Endodermal cell (in vitro differentiated cells): ENCODE results near the gene SEZ6L2. TPM values are rescaled to one million over a fixed set of nuclear protein-coding genes. Genes with fewer than 3 reads are reported as not detected.

ENCODE experiments used
- DNase-seq: peaks from one replicate; pipeline ENCODE4 v3.0.0-alpha.2; 2017
- H3K27ac ChIP-seq: 2 replicates; pipeline ENCODE4 v1.5.1; 2013; ENCODE audit warnings: mild to moderate bottlenecking, low read depth, low read length, moderate library complexity
- H3K27me3 ChIP-seq: 2 replicates; pipeline ENCODE4 v1.6.1; 2013; ENCODE audit warnings: mild to moderate bottlenecking, low read length, moderate library complexity; ENCODE audit not compliant: insufficient read depth, control insufficient read depth, poor library complexity, severe bottlenecking
- H3K36me3 ChIP-seq: 2 replicates; pipeline ENCODE4 v1.7.0; 2013; ENCODE audit warnings: mild to moderate bottlenecking, low read length, moderate library complexity; ENCODE audit not compliant: control insufficient read depth, insufficient read depth
- H3K4me1 ChIP-seq: one replicate; pipeline ENCODE4 v1.7.0; 2013; ENCODE audit warnings: low read length; ENCODE audit not compliant: control insufficient read depth, insufficient read depth
- H3K4me3 ChIP-seq: 2 replicates; pipeline ENCODE4 v1.5.1; 2013; ENCODE audit warnings: mild to moderate bottlenecking, low read length, moderate library complexity
- H3K9ac ChIP-seq: 2 replicates; pipeline ENCODE4 v1.6.1; 2013; ENCODE audit warnings: mild to moderate bottlenecking, low read length, moderate library complexity; ENCODE audit not compliant: poor library complexity, severe bottlenecking; ENCODE audit errors: extremely low read depth
- H3K9me3 ChIP-seq: 2 replicates; pipeline ENCODE4 v1.6.1; 2013; ENCODE audit warnings: mild to moderate bottlenecking, low read length, moderate library complexity; ENCODE audit not compliant: control insufficient read depth
- H3K27ac Mint-ChIP-seq: 2 replicates; pipeline ENCODE4 v1.8.0; 2020; ENCODE audit warnings: mixed read lengths
- H3K27me3 Mint-ChIP-seq: 2 replicates; pipeline ENCODE4 v1.8.0; 2021; ENCODE audit warnings: mild to moderate bottlenecking, mixed read lengths; ENCODE audit not compliant: insufficient read depth
- H3K36me3 Mint-ChIP-seq: 2 replicates; pipeline ENCODE4 v1.8.0; 2020; ENCODE audit warnings: low read depth, mixed read lengths
- H3K4me1 Mint-ChIP-seq: 2 replicates; pipeline ENCODE4 v1.8.0; 2020; ENCODE audit warnings: mixed read lengths
- H3K4me3 Mint-ChIP-seq: 2 replicates; pipeline ENCODE4 v1.8.0; 2020; ENCODE audit warnings: mild to moderate bottlenecking, moderate library complexity, mixed read lengths
- H3K9me3 Mint-ChIP-seq: 2 replicates; pipeline ENCODE4 v1.8.0; 2020; ENCODE audit warnings: mild to moderate bottlenecking, mixed read lengths
- WGBS, 2 experiments: methylation state at CpG; one replicate each; pipeline versions ENCODE4 v1.1.5 to v1.1.7; 2013; ENCODE audit warnings: missing lambda C conversion rate in 2 of 2, mixed read lengths in 1 of 2; ENCODE audit not compliant: insufficient coverage in 1 of 2, insufficient read length in 1 of 2; 5-methylcytosine and 5-hydroxymethylcytosine counted together
- total RNA-seq, 2 donors: library from RNA; stranded (reverse); fragmentation: NEBNext Ultra II Directional in 1 of 2; extraction: Animal tissue kit (Norgen Biotek cat#: 25700) in 1 of 2; gene quantifications; 2 replicates in 1 of 2; 3 replicates in 1 of 2; pipeline ENCODE4 v1.2.1, GENCODE V29; 2021
- TF ChIP-seq, protein P1 (sequence below): fragments of 200-600 bp; sonication (generic); conservative IDR thresholded peaks from 2 replicates; pipeline ENCODE4 v1.5.0; 2021; ENCODE audit warnings: antibody characterized with exemption, mild to moderate bottlenecking

The SEZ6L2 gene
- total RNA-seq, 2 donors from 2014 or later = 44.0 to 52.1 TPM

GRCh38 chr16:29854520-29855100, 44.7 kb downstream of the SEZ6L2 start:
- WGBS, 2 experiments = 81 to 90% methylated on average over 5 of the region's 5 CpGs
- Histone ChIP-seq H3K9me3 (no peaks in the 10 kb centered on the region), H3K27me3 (no peaks in the 10 kb centered on the region), H3K27ac (no peak overlapping the region), H3K9ac (no peak overlapping the region), H3K4me1 (no peaks in the 10 kb centered on the region), H3K36me3 (peaks cover 6% of the 10 kb centered on the region), H3K4me3 (no peak overlapping the region)
- TF ChIP-seq, protein P1, sequence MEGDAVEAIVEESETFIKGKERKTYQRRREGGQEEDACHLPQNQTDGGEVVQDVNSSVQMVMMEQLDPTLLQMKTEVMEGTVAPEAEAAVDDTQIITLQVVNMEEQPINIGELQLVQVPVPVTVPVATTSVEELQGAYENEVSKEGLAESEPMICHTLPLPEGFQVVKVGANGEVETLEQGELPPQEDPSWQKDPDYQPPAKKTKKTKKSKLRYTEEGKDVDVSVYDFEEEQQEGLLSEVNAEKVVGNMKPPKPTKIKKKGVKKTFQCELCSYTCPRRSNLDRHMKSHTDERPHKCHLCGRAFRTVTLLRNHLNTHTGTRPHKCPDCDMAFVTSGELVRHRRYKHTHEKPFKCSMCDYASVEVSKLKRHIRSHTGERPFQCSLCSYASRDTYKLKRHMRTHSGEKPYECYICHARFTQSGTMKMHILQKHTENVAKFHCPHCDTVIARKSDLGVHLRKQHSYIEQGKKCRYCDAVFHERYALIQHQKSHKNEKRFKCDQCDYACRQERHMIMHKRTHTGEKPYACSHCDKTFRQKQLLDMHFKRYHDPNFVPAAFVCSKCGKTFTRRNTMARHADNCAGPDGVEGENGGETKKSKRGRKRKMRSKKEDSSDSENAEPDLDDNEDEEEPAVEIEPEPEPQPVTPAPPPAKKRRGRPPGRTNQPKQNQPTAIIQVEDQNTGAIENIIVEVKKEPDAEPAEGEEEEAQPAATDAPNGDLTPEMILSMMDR = no peak
- Mint-ChIP-seq H3K27me3 (no peaks in the 10 kb centered on the region), H3K36me3 (peaks cover 16% of the 10 kb centered on the region), H3K27ac (no peak overlapping the region), H3K4me1 (peaks cover under 1% of the 10 kb centered on the region), H3K4me3 (no peak overlapping the region), H3K9me3 (no peaks in the 10 kb centered on the region)
- DNase-seq = no peak

DNA sequence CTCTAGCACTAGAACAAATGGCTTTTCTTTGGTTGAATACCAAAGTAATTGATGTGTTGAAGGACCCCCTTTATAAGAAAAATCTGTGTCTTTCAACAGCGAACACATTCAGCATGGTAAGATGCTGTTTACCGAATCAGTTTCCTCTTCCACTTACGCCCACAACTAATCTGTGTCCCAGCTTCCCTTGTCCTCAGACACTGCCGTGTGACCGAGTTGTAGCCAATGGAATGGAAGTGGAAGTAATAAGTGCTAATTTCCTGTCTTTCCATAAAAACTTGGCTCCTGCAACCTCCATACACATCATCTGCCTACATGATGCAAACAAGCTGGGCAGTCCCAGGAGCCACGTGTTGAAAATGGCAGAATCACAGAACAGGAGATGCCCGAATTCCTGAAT, 46.7 kb downstream of the SEZ6L2 start:
- Mint-ChIP-seq H3K27ac (no peak overlapping the region), H3K36me3 (no peaks in the 10 kb centered on the region), H3K4me3 (no peak overlapping the region), H3K4me1 (peaks cover 7% of the 10 kb centered on the region), H3K9me3 (no peaks in the 10 kb centered on the region), H3K27me3 (no peaks in the 10 kb centered on the region)
- no peak for DNase-seq
- Histone ChIP-seq H3K4me3 (no peak overlapping the region), H3K9me3 (no peaks in the 10 kb centered on the region), H3K27ac (no peak overlapping the region), H3K36me3 (no peaks in the 10 kb centered on the region), H3K9ac (no peak overlapping the region), H3K27me3 (no peaks in the 10 kb centered on the region), H3K4me1 (peaks cover 4% of the 10 kb centered on the region)
- WGBS, 2 experiments = 91 to 97% methylated on average over 5 of the region's 7 CpGs
- TF ChIP-seq, protein P1 = no peak

DNA sequence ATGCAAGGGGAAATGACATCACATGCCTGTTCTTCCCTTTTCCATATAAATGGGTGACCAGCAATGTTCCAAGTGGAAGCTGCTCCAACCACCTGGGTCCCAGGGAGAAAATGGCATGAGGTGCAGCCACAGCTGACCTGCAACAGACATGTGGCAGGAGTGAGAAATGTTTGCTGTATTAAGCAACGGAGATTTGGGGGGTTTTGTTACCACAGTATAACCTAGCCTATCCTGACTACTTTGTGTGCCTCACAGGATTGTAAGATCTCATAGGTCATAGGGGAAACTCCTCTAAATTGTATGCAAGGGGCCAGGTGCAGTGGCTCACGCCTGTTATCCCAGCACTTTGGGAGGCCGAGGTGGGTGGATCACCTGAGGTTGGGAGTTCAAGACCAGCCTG, 48.4 kb downstream of the SEZ6L2 start:
- DNase-seq = no peak
- no peaks in the 10 kb centered on the region for H3K27me3 ChIP-seq
- Mint-ChIP-seq H3K36me3 (no peaks in the 10 kb centered on the region), H3K9me3 (no peaks in the 10 kb centered on the region), H3K27me3 (no peaks in the 10 kb centered on the region), H3K27ac (no peak overlapping the region), H3K4me1 (peaks cover 7% of the 10 kb centered on the region), H3K4me3 (no peak overlapping the region)
- H3K9ac ChIP-seq = no peak overlapping the region
- H3K9me3 ChIP-seq = no peaks in the 10 kb centered on the region
- H3K4me1 ChIP-seq = peaks cover 4% of the 10 kb centered on the region
- H3K4me3 ChIP-seq = no peak overlapping the region
- TF ChIP-seq, protein P1 = no peak
- 100% methylated on average over 3 of the region's 3 CpGs; no CpG with 5 or more reads in 1 of the 2 experiments for WGBS, 2 experiments
- H3K27ac ChIP-seq = no peak overlapping the region
- H3K36me3 ChIP-seq = no peaks in the 10 kb centered on the region
